PC-9 (cell line): ENCODE measurements around the gene NFATC1.

Experiments used
- EZH2 ChIP-seq: fragments of 200-600 bp; sonication (generic); IDR thresholded peaks from 2 replicates; pipeline ENCODE4 v1.8.0; 2017; ENCODE audit warnings: antibody characterized with exemption, low read depth
- TF ChIP-seq, protein P1 (sequence below): fragments of 200-600 bp; sonication (generic); conservative IDR thresholded peaks from 2 replicates; pipeline ENCODE4 v1.6.1; 2017; ENCODE audit warnings: mixed run types, antibody characterized with exemption, mild to moderate bottlenecking, moderate library complexity

DNA sequence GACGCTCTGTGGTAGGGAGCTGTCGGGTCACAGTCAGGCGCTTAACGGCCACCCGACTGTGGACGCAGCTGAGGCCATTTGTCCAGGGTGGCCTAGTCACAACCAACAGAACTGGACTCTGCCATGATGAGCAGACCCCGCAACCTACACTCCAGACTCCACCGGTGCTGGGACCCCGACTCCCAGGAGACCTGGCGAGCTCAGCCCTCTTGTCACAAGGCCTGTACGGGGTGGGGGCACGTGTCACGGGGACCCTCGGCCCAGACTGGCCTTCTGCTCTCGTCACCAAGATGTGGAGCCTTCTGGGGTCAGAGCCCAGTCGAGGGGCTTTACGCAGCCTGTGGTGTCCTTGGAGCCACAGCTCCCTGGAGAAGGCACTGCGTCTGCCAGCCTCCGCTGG, 22.5 kb downstream of the NFATC1 start:
- TF ChIP-seq EZH2, result no peak
- TF ChIP-seq, protein P1, sequence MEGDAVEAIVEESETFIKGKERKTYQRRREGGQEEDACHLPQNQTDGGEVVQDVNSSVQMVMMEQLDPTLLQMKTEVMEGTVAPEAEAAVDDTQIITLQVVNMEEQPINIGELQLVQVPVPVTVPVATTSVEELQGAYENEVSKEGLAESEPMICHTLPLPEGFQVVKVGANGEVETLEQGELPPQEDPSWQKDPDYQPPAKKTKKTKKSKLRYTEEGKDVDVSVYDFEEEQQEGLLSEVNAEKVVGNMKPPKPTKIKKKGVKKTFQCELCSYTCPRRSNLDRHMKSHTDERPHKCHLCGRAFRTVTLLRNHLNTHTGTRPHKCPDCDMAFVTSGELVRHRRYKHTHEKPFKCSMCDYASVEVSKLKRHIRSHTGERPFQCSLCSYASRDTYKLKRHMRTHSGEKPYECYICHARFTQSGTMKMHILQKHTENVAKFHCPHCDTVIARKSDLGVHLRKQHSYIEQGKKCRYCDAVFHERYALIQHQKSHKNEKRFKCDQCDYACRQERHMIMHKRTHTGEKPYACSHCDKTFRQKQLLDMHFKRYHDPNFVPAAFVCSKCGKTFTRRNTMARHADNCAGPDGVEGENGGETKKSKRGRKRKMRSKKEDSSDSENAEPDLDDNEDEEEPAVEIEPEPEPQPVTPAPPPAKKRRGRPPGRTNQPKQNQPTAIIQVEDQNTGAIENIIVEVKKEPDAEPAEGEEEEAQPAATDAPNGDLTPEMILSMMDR, result no peak
